ENCODE measurements around the gene ORM2.

ORM2 gene

GRCh38 chr9:114314256-114314867, 15.3 kb upstream of the ORM2 start:
- Histone ChIP-seq H3K4me2 (ENCODE audit: low read depth, low read length) (no peak overlapping the region), H3F3A (ENCODE audit: insufficient read depth, low read length) (no peaks in the 10 kb centered on the region), H3K36me3 (replicated peaks; ENCODE audit: insufficient read depth, low read length) (no peaks in the 10 kb centered on the region), H3K27ac (ENCODE audit: low read length) (no peak overlapping the region), H3K9me3 (replicated peaks; ENCODE audit: insufficient read depth, low read length) (no peaks in the 10 kb centered on the region), H3K9me2 (replicated peaks; ENCODE audit: insufficient read depth, low read length) (no peaks in the 10 kb centered on the region), H3K4me1 (ENCODE audit: low read length) (0 out of 2 replicates have a peak, but pooled peaks cover 3% of the 10 kb centered on the region), H4K20me1 (ENCODE audit: insufficient read depth, low read length) (no peaks in the 10 kb centered on the region), H3K79me2 (ENCODE audit: low read length) (no peaks in the 10 kb centered on the region), H3K9ac (ENCODE audit: low read length) (no peak overlapping the region), H2AFZ (ENCODE audit: low read length) (no peak overlapping the region), H3K4me3 (ENCODE audit: low read length) (no peak overlapping the region), H3K27me3 (replicated peaks; ENCODE audit: insufficient read depth, low read length) (no peaks in the 10 kb centered on the region)
- TF ChIP-seq, protein P1, sequence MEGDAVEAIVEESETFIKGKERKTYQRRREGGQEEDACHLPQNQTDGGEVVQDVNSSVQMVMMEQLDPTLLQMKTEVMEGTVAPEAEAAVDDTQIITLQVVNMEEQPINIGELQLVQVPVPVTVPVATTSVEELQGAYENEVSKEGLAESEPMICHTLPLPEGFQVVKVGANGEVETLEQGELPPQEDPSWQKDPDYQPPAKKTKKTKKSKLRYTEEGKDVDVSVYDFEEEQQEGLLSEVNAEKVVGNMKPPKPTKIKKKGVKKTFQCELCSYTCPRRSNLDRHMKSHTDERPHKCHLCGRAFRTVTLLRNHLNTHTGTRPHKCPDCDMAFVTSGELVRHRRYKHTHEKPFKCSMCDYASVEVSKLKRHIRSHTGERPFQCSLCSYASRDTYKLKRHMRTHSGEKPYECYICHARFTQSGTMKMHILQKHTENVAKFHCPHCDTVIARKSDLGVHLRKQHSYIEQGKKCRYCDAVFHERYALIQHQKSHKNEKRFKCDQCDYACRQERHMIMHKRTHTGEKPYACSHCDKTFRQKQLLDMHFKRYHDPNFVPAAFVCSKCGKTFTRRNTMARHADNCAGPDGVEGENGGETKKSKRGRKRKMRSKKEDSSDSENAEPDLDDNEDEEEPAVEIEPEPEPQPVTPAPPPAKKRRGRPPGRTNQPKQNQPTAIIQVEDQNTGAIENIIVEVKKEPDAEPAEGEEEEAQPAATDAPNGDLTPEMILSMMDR (IDR thresholded peaks at IDR 0.05; ENCODE audit: low read length): no peak
- TF ChIP-seq EZH2phosphoT487 (IDR thresholded peaks at IDR 0.05; ENCODE audit: low read length): no peak
- TF ChIP-seq EZH2 (optimal IDR thresholded peaks at IDR 0.05; ENCODE audit: low read depth, low read length): no peak
- DNase-seq: no peak

GRCh38 chr9:114314881-114315722, 14.6 kb upstream of the ORM2 start:
- no peak for TF ChIP-seq EZH2 (optimal IDR thresholded peaks at IDR 0.05; ENCODE audit: low read depth, low read length)
- no peaks in the 10 kb centered on the region for H3F3A ChIP-seq (ENCODE audit: insufficient read depth, low read length)
- no peak overlapping the region for H3K27ac ChIP-seq (ENCODE audit: low read length)
- no peak for DNase-seq
- no peaks in the 10 kb centered on the region for H3K9me2 ChIP-seq (replicated peaks; ENCODE audit: insufficient read depth, low read length)
- no peak overlapping the region for H3K4me3 ChIP-seq (ENCODE audit: low read length)
- no peaks in the 10 kb centered on the region for H3K79me2 ChIP-seq (ENCODE audit: low read length)
- no peaks in the 10 kb centered on the region for H3K9me3 ChIP-seq (replicated peaks; ENCODE audit: insufficient read depth, low read length)
- no peak overlapping the region for H3K4me2 ChIP-seq (ENCODE audit: low read depth, low read length)
- H3K4me1 ChIP-seq (ENCODE audit: low read length): 0 out of 2 replicates have a peak, but pooled peaks cover 3% of the 10 kb centered on the region
- no peak overlapping the region for H2AFZ ChIP-seq (ENCODE audit: low read length)
- no peaks in the 10 kb centered on the region for H3K27me3 ChIP-seq (replicated peaks; ENCODE audit: insufficient read depth, low read length)
- no peak overlapping the region for H3K9ac ChIP-seq (ENCODE audit: low read length)
- no peaks in the 10 kb centered on the region for H3K36me3 ChIP-seq (replicated peaks; ENCODE audit: insufficient read depth, low read length)
- H4K20me1 ChIP-seq (ENCODE audit: insufficient read depth, low read length): no peaks in the 10 kb centered on the region

- no peak overlapping the region for H3K27ac ChIP-seq (ENCODE audit: low read length)
- no peak for DNase-seq
- no peaks in the 10 kb centered on the region for H3F3A ChIP-seq (ENCODE audit: insufficient read depth, low read length)
- H3K27me3 ChIP-seq (replicated peaks; ENCODE audit: insufficient read depth, low read length): no peaks in the 10 kb centered on the region
- TF ChIP-seq, protein P1 (IDR thresholded peaks at IDR 0.05; ENCODE audit: low read length): no peak
- no peak for TF ChIP-seq EZH2phosphoT487 (IDR thresholded peaks at IDR 0.05; ENCODE audit: low read length)
- TF ChIP-seq EZH2 (optimal IDR thresholded peaks at IDR 0.05; ENCODE audit: low read depth, low read length): no peak
- H4K20me1 ChIP-seq (ENCODE audit: insufficient read depth, low read length): no peaks in the 10 kb centered on the region
- no peak overlapping the region for H3K9ac ChIP-seq (ENCODE audit: low read length)
- H2AFZ ChIP-seq (ENCODE audit: low read length): no peak overlapping the region
- H3K36me3 ChIP-seq (replicated peaks; ENCODE audit: insufficient read depth, low read length): no peaks in the 10 kb centered on the region
- H3K9me2 ChIP-seq (replicated peaks; ENCODE audit: insufficient read depth, low read length): no peaks in the 10 kb centered on the region
- no peak overlapping the region for H3K4me3 ChIP-seq (ENCODE audit: low read length)
- no peaks in the 10 kb centered on the region for H3K79me2 ChIP-seq (ENCODE audit: low read length)
- no peak overlapping the region for H3K4me2 ChIP-seq (ENCODE audit: low read depth, low read length)
- H3K9me3 ChIP-seq (replicated peaks; ENCODE audit: insufficient read depth, low read length): no peaks in the 10 kb centered on the region
- 0 out of 2 replicates have a peak, but pooled peaks cover 3% of the 10 kb centered on the region for H3K4me1 ChIP-seq (ENCODE audit: low read length)
Observed at GRCh38 chr9:114315723-114316363, 13.8 kb upstream of the ORM2 start.
